ENCODE measurements around the gene HPN.

The HPN gene

GRCh38 chr19:34998777-34999497 lies 42.6 kb upstream of the HPN start:
- TF ChIP-seq CTCF (IDR thresholded peaks at IDR 0.05; ENCODE audit: low read depth, low read length): no peak
- peak overlapping the region; percentile 98 for H3K27ac ChIP-seq
- H3K4me3 ChIP-seq (ENCODE audit: low read depth, low read length): peak overlapping the region; percentile 70
- H3K36me3 ChIP-seq: peaks cover 18% of the 10 kb centered on the region
- peaks cover 8% of the 10 kb centered on the region for H3K9me3 ChIP-seq (ENCODE audit: severe bottlenecking)
- DNase-seq: peak; percentile 49
- no peaks in the 10 kb centered on the region for H3K27me3 ChIP-seq (ENCODE audit: insufficient read depth, low read depth, severe bottlenecking)

GRCh38 chr19:34999498-35000337 lies 41.8 kb upstream of the HPN start, which contains the start of gene GRAMD1A:
Gene GRAMD1A (plus strand): TSS chr19:35000323. CDS start chr19:35000479, 156 bp downstream.
- no peak for TF ChIP-seq CTCF (IDR thresholded peaks at IDR 0.05; ENCODE audit: low read depth, low read length)
- peak within 1 kb of the TSS; percentile 98 for H3K27ac ChIP-seq
- peak within 1 kb of the TSS; percentile 78 for H3K4me3 ChIP-seq (ENCODE audit: low read depth, low read length)
- no peaks in the 10 kb centered on the region for H3K27me3 ChIP-seq (ENCODE audit: insufficient read depth, low read depth, severe bottlenecking)
- H3K36me3 ChIP-seq: peaks cover 18% of the 10 kb centered on the region
- peaks cover 4% of the 10 kb centered on the region for H3K9me3 ChIP-seq (ENCODE audit: severe bottlenecking)
- peak; percentile 84 for DNase-seq

GRCh38 chr19:35000338-35000646 lies 41.2 kb upstream of the HPN start:
- Histone ChIP-seq H3K9me3 (ENCODE audit: severe bottlenecking) (no peaks in the 10 kb centered on the region), H3K27me3 (ENCODE audit: insufficient read depth, low read depth, severe bottlenecking) (no peaks in the 10 kb centered on the region), H3K27ac (peak overlapping the region; percentile 98), H3K4me3 (ENCODE audit: low read depth, low read length) (peak overlapping the region; percentile 78), H3K36me3 (peaks cover 18% of the 10 kb centered on the region)
- TF ChIP-seq CTCF (IDR thresholded peaks at IDR 0.05; ENCODE audit: low read depth, low read length): no peak
- DNase-seq: no peak

GRCh38 chr19:35000647-35001501 lies 40.6 kb upstream of the HPN start:
- Histone ChIP-seq H3K4me3 (ENCODE audit: low read depth, low read length) (peak overlapping the region; percentile 78), H3K9me3 (ENCODE audit: severe bottlenecking) (no peaks in the 10 kb centered on the region), H3K36me3 (peaks cover 21% of the 10 kb centered on the region), H3K27ac (peak overlapping the region; percentile 72), H3K27me3 (ENCODE audit: insufficient read depth, low read depth, severe bottlenecking) (no peaks in the 10 kb centered on the region)
- TF ChIP-seq CTCF (IDR thresholded peaks at IDR 0.05; ENCODE audit: low read depth, low read length): no peak
- DNase-seq: no peak

GRCh38 chr19:35002037-35002535 lies 39.4 kb upstream of the HPN start:
- no peak overlapping the region for H3K4me3 ChIP-seq (ENCODE audit: low read depth, low read length)
- TF ChIP-seq CTCF (IDR thresholded peaks at IDR 0.05; ENCODE audit: low read depth, low read length): no peak
- H3K27ac ChIP-seq: no peak overlapping the region
- no peaks in the 10 kb centered on the region for H3K9me3 ChIP-seq (ENCODE audit: severe bottlenecking)
- H3K27me3 ChIP-seq (ENCODE audit: insufficient read depth, low read depth, severe bottlenecking): no peaks in the 10 kb centered on the region
- no peak for DNase-seq
- peaks cover 31% of the 10 kb centered on the region for H3K36me3 ChIP-seq

All from WERI-Rb-1 (cell line).